ENCODE measurements around the gene SMARCAL1. TPM values are rescaled to one million over a fixed set of nuclear protein-coding genes. Genes with fewer than 3 reads are reported as not detected.
A peak's percentile ranks its signal among the peaks of the same experiment; 100 is the strongest.

Gene SMARCAL1
- total and polyA plus RNA-seq, 2 of the 13 experiments (the other 11 are each of a cell fraction or from before 2014, with no cell fraction given) = 12.7 to 21.3 TPM

DNA sequence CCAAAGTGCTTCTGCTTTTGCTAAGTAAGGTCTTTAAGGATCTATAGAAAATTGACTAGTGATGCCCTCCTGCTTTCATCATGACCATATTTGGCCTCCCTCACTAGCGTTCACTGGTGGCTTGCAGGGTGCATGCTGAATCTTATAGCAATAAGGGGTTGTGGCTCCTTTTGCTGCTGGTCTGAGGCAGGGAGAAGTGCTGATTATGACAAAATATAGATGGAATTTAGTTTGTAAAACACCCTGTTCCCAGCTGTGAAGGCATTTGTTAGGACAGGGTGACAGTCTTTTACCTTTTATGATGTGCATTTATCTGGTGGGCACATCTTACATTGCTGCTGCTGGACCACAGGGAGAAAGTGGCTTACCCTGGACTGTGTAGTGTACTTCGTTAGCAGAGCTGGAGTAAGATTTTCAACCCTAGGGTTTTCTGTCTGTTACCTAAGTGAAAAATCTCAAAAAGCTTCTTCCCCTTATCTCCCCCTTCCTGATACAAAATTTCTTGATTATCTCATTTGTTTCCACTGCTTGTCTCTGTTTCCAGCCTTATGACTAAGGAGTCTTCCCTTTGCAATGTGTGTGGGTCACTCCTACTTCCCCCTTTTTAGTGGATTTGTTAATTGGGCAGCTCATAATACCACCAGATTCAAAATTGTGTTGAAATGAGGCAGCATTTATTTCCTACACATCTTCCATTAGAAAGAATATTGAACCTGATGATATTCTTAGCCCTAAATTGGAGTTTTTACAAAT, 65.2 kb downstream of the SMARCAL1 start:
- no peaks in the 10 kb centered on the region for H3K27me3 ChIP-seq (ENCODE audit: control insufficient read depth in 1 of 2, insufficient read depth in 2 of 2, low read length in 2 of 2)
- H3K9ac ChIP-seq (ENCODE audit: insufficient read depth, low read depth, low read length) = no peak overlapping the region
- POLR2A ChIA-PET = no interaction called here
- intact Hi-C loops (cut with micrococcal nuclease; ENCODE audit: unreplicated experiment) (no loop called here), in situ Hi-C loops (cut with HindIII; ENCODE audit: extremely low pct_ligation_motif_present, low pct_unique_long_range_greater_than_20kb) (no loop called here)
- no TSS peak for BruUV-seq (replicated peaks)
- no peaks in the 10 kb centered on the region for H4K20me1 ChIP-seq (ENCODE audit: insufficient read depth, low read length)
- no peak overlapping the region for H3K4me3 ChIP-seq (replicated peaks in 1 of 3; ENCODE audit: insufficient read depth in 1 of 3, low read depth in 2 of 3, low read length in 3 of 3)
- CTCF ChIA-PET (ENCODE audit: low intra/inter-chr PET ratio, low total read pairs) = no interaction called here
- H3K27ac ChIP-seq (ENCODE audit: extremely low read length, insufficient read depth, low read length) = no peak overlapping the region
- H3K79me2 ChIP-seq (ENCODE audit: insufficient read depth, low read length) = no peaks in the 10 kb centered on the region
- H2AFZ ChIP-seq (ENCODE audit: low read length) = no peak overlapping the region
- no peaks in the 10 kb centered on the region for H3K4me1 ChIP-seq (ENCODE audit: insufficient read depth, low read length)
- H3K9me3 ChIP-seq (ENCODE audit: low read length) = no peaks in the 10 kb centered on the region
- ATAC-seq = no peak
- 50% methylated on average over 2 of the region's 2 CpGs for WGBS (ENCODE audit: low lambda C conversion rate)
- peaks cover 9 to 30% of the 10 kb centered on the region in 2 experiments for H3K36me3 ChIP-seq (replicated peaks in 1 of 2; ENCODE audit: control insufficient read depth in 1 of 2, insufficient read depth in 2 of 2, low read length in 2 of 2)
- no peak overlapping the region for H3K4me2 ChIP-seq (ENCODE audit: low read depth, low read length)
- FAIRE-seq = no peak
- TF ChIP-seq HNRNPLL (IDR thresholded peaks at IDR 0.05; ENCODE audit: low read depth, low read length, poor library complexity, severe bottlenecking) (no peak), MAFK (conservative IDR thresholded peaks at IDR 0.05 in 1 of 2, IDR thresholded peaks at IDR 0.05 in 1 of 2; ENCODE audit: low read length in 2 of 2) (peak; percentile 78 to 79), ZNF317 (CRISPR knock-in tag; IDR thresholded peaks at IDR 0.05) (no peak), SP4 (CRISPR knock-in tag; IDR thresholded peaks at IDR 0.05) (no peak), ZSCAN12 (CRISPR knock-in tag; IDR thresholded peaks at IDR 0.05) (no peak), RXRA (CRISPR knock-in tag; IDR thresholded peaks at IDR 0.05) (no peak), IKZF4 (CRISPR knock-in tag; IDR thresholded peaks at IDR 0.05; ENCODE audit: borderline replicate concordance, low read depth, not compliant biosample characterization) (no peak), MEF2D (CRISPR knock-in tag; IDR thresholded peaks at IDR 0.05) (no peak), MAFF (IDR thresholded peaks at IDR 0.05; ENCODE audit: low read depth, low read length) (peak; percentile 52), CEBPB (IDR thresholded peaks at IDR 0.05; ENCODE audit: borderline replicate concordance, low read depth, low read length) (no peak), ZNF383 (CRISPR knock-in tag; IDR thresholded peaks at IDR 0.05; ENCODE audit: borderline replicate concordance) (no peak)
- TF ChIP-seq, protein P1, sequence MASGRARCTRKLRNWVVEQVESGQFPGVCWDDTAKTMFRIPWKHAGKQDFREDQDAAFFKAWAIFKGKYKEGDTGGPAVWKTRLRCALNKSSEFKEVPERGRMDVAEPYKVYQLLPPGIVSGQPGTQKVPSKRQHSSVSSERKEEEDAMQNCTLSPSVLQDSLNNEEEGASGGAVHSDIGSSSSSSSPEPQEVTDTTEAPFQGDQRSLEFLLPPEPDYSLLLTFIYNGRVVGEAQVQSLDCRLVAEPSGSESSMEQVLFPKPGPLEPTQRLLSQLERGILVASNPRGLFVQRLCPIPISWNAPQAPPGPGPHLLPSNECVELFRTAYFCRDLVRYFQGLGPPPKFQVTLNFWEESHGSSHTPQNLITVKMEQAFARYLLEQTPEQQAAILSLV (CRISPR knock-in tag; IDR thresholded peaks at IDR 0.05; ENCODE audit: borderline replicate concordance) = no peak
- TF ChIP-seq, protein P2, sequence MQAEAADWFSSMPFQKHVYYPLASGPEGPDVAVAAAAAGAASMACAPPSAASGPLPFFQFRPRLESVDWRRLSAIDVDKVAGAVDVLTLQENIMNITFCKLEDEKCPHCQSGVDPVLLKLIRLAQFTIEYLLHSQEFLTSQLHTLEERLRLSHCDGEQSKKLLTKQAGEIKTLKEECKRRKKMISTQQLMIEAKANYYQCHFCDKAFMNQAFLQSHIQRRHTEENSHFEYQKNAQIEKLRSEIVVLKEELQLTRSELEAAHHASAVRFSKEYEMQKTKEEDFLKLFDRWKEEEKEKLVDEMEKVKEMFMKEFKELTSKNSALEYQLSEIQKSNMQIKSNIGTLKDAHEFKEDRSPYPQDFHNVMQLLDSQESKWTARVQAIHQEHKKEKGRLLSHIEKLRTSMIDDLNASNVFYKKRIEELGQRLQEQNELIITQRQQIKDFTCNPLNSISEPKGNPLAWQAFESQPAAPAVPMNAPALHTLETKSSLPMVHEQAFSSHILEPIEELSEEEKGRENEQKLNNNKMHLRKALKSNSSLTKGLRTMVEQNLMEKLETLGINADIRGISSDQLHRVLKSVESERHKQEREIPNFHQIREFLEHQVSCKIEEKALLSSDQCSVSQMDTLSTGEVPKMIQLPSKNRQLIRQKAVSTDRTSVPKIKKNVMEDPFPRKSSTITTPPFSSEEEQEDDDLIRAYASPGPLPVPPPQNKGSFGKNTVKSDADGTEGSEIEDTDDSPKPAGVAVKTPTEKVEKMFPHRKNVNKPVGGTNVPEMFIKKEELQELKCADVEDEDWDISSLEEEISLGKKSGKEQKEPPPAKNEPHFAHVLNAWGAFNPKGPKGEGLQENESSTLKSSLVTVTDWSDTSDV (CRISPR knock-in tag; IDR thresholded peaks at IDR 0.05) = no peak
- TF ChIP-seq, protein P3, sequence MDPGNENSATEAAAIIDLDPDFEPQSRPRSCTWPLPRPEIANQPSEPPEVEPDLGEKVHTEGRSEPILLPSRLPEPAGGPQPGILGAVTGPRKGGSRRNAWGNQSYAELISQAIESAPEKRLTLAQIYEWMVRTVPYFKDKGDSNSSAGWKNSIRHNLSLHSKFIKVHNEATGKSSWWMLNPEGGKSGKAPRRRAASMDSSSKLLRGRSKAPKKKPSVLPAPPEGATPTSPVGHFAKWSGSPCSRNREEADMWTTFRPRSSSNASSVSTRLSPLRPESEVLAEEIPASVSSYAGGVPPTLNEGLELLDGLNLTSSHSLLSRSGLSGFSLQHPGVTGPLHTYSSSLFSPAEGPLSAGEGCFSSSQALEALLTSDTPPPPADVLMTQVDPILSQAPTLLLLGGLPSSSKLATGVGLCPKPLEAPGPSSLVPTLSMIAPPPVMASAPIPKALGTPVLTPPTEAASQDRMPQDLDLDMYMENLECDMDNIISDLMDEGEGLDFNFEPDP (CRISPR knock-in tag; conservative IDR thresholded peaks at IDR 0.05) = no peak
- TF ChIP-seq, protein P4, sequence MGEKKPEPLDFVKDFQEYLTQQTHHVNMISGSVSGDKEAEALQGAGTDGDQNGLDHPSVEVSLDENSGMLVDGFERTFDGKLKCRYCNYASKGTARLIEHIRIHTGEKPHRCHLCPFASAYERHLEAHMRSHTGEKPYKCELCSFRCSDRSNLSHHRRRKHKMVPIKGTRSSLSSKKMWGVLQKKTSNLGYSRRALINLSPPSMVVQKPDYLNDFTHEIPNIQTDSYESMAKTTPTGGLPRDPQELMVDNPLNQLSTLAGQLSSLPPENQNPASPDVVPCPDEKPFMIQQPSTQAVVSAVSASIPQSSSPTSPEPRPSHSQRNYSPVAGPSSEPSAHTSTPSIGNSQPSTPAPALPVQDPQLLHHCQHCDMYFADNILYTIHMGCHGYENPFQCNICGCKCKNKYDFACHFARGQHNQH (CRISPR knock-in tag; IDR thresholded peaks at IDR 0.05) = no peak
- no peak for DNase-seq (ENCODE audit: low spot score)
